Globus pallidus (tissue), 1 donor: ENCODE data around the gene PDE2A.
A peak's percentile ranks its signal among the peaks of the same experiment; 100 is the strongest.

ENCODE experiments used
- DNase-seq: peaks from one replicate; pipeline ENCODE4 v3.0.0-alpha.2; 2015; ENCODE audit warnings: low spot score

PDE2A gene

GRCh38 chr11:72704028-72704782, 30.0 kb upstream of the PDE2A start:
- DNase-seq = no peak

GRCh38 chr11:72703267-72704008, 29.2 kb upstream of the PDE2A start:
- DNase-seq = no peak

GRCh38 chr11:72702577-72703241, 28.5 kb upstream of the PDE2A start:
- DNase-seq = no peak

GRCh38 chr11:72702096-72702495, 27.9 kb upstream of the PDE2A start:
- DNase-seq = no peak

- no peak for DNase-seq
Observed at GRCh38 chr11:72701466-72701865, 27.2 kb upstream of the PDE2A start.

GRCh38 chr11:72700146-72700545, 25.9 kb upstream of the PDE2A start:
- no peak for DNase-seq

- DNase-seq = no peak
Observed at GRCh38 chr11:72697814-72698213, 23.6 kb upstream of the PDE2A start.

- DNase-seq = no peak
Observed at GRCh38 chr11:72696866-72697700, 22.9 kb upstream of the PDE2A start.

- no peak for DNase-seq
Observed at GRCh38 chr11:72695354-72695753, 21.1 kb upstream of the PDE2A start.

- no peak for DNase-seq
Observed at GRCh38 chr11:72693271-72693968, 19.2 kb upstream of the PDE2A start.

GRCh38 chr11:72692498-72693237, 18.4 kb upstream of the PDE2A start:
- DNase-seq = no peak

GRCh38 chr11:72690166-72690565, 15.9 kb upstream of the PDE2A start:
- no peak for DNase-seq

GRCh38 chr11:72688929-72689328, 14.7 kb upstream of the PDE2A start:
- no peak for DNase-seq

GRCh38 chr11:72688486-72688885, 14.3 kb upstream of the PDE2A start:
- no peak for DNase-seq

GRCh38 chr11:72687326-72687725, 13.1 kb upstream of the PDE2A start:
- no peak for DNase-seq

- DNase-seq = no peak
Observed at GRCh38 chr11:72686639-72687220, 12.5 kb upstream of the PDE2A start.

- no peak for DNase-seq
Observed at GRCh38 chr11:72685560-72686480, 11.6 kb upstream of the PDE2A start.

- no peak for DNase-seq
Observed at GRCh38 chr11:72684236-72684912, 10.2 kb upstream of the PDE2A start.

- peak; percentile 19 for DNase-seq
Observed at GRCh38 chr11:72683782-72684200, 9.6 kb upstream of the PDE2A start.
